Breast epithelium (tissue), 3 donors: ENCODE data around the gene SCAP.

Experiments
- POLR2A ChIP-seq: fragments of 450-650 bp; IDR thresholded peaks from one replicate; pipeline ENCODE4 v1.6.1; 2016; ENCODE audit warnings: antibody characterized with exemption, mild to moderate bottlenecking, moderate library complexity
- POLR2AphosphoS5 ChIP-seq, 3 donors: sonication (generic); formaldehyde crosslinking; IDR thresholded peaks; one replicate each; pipeline ENCODE4 v1.6.1; 2017; ENCODE audit warnings: antibody characterized with exemption in 3 of 3
- TF ChIP-seq, protein P1 (sequence below), 3 donors: fragments of 450-650 bp; IDR thresholded peaks; one replicate each; pipeline ENCODE4 v1.5.1; 2016 to 2017; ENCODE audit warnings: antibody characterized with exemption in 3 of 3, mild to moderate bottlenecking in 3 of 3, moderate library complexity in 3 of 3

- no peak for TF ChIP-seq POLR2A
- TF ChIP-seq, protein P1, sequence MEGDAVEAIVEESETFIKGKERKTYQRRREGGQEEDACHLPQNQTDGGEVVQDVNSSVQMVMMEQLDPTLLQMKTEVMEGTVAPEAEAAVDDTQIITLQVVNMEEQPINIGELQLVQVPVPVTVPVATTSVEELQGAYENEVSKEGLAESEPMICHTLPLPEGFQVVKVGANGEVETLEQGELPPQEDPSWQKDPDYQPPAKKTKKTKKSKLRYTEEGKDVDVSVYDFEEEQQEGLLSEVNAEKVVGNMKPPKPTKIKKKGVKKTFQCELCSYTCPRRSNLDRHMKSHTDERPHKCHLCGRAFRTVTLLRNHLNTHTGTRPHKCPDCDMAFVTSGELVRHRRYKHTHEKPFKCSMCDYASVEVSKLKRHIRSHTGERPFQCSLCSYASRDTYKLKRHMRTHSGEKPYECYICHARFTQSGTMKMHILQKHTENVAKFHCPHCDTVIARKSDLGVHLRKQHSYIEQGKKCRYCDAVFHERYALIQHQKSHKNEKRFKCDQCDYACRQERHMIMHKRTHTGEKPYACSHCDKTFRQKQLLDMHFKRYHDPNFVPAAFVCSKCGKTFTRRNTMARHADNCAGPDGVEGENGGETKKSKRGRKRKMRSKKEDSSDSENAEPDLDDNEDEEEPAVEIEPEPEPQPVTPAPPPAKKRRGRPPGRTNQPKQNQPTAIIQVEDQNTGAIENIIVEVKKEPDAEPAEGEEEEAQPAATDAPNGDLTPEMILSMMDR (IDR thresholded peaks at IDR 0.05) = no peak
- TF ChIP-seq POLR2AphosphoS5 (IDR thresholded peaks at IDR 0.05) = no peak
These were observed 59.7 kb downstream of the SCAP start for GRCh38 chr3:47416041-47416440.
